BLaER1 (cell line): Measurements from ENCODE around the gene ZNF225.
"Not testable (repeated sequence)": the region's sequence is repeated elsewhere in the genome, so short reads cannot be mapped to it uniquely, and the experiment has no call there.

ENCODE experiments used
- H3K27ac ChIP-seq: shearing (Covaris generic); formaldehyde crosslinking; 2 replicates; pipeline ENCODE4 v1.8.1; 2022
- H3K27me3 ChIP-seq: shearing (Covaris generic); formaldehyde crosslinking; 2 replicates; pipeline ENCODE4 v1.8.1; 2022
- H3K36me3 ChIP-seq: shearing (Covaris generic); formaldehyde crosslinking; 2 replicates; pipeline ENCODE4 v1.8.1; 2022
- H3K4me1 ChIP-seq: shearing (Covaris generic); formaldehyde crosslinking; 2 replicates; pipeline ENCODE4 v1.8.1; 2022
- H3K4me2 ChIP-seq: shearing (Covaris generic); formaldehyde crosslinking; 2 replicates; pipeline ENCODE4 v1.8.1; 2022
- H3K4me3 ChIP-seq: shearing (Covaris generic); formaldehyde crosslinking; 2 replicates; pipeline ENCODE4 v1.8.1; 2022
- H3K9ac ChIP-seq: shearing (Covaris generic); formaldehyde crosslinking; 2 replicates; pipeline ENCODE4 v1.8.1; 2022
- H3K9me3 ChIP-seq: shearing (Covaris generic); formaldehyde crosslinking; 2 replicates; pipeline ENCODE4 v1.8.1; 2022
- H4K20me1 ChIP-seq: shearing (Covaris generic); formaldehyde crosslinking; 2 replicates; pipeline ENCODE4 v1.8.1; 2022
- Cebpa-rat ChIP-seq: shearing (Covaris generic); IDR thresholded peaks from 2 replicates; pipeline ENCODE4 v1.8.1; 2022

The ZNF225 gene

GRCh38 chr19:44109458-44109857, 3.7 kb upstream of the ZNF225 start:
- Histone ChIP-seq H3K4me1 (peaks cover 19% of the 10 kb centered on the region), H3K36me3 (peaks cover 59% of the 10 kb centered on the region), H3K4me3 (no peak overlapping the region), H3K4me2 (no peak overlapping the region), H3K27ac (no peak overlapping the region), H3K9ac (no peak overlapping the region), H3K9me3 (peaks cover 55% of the 10 kb centered on the region), H4K20me1 (no peaks in the 10 kb centered on the region), H3K27me3 (no peaks in the 10 kb centered on the region)
- no peak for TF ChIP-seq Cebpa-rat

- peak overlapping the region; percentile 86 for H3K4me2 ChIP-seq
- H3K36me3 ChIP-seq = peaks cover 47% of the 10 kb centered on the region
- no peak overlapping the region for H3K9ac ChIP-seq
- H3K27ac ChIP-seq = no peak overlapping the region
- peaks cover 31% of the 10 kb centered on the region for H3K9me3 ChIP-seq
- peak overlapping the region; percentile 89 for H3K4me3 ChIP-seq
- H3K27me3 ChIP-seq = no peaks in the 10 kb centered on the region
- H4K20me1 ChIP-seq = no peaks in the 10 kb centered on the region
- H3K4me1 ChIP-seq = peaks cover 24% of the 10 kb centered on the region
- TF ChIP-seq Cebpa-rat = no peak
Observed at GRCh38 chr19:44111910-44112463, 1.2 kb upstream of the ZNF225 start.

GRCh38 chr19:44112802-44113137, 429 bp upstream of the ZNF225 start:
- Histone ChIP-seq H3K4me2 (peak overlapping the region; percentile 86), H3K9ac (peak overlapping the region; percentile 87; the same call in 1 of the 2 replicates), H4K20me1 (no peaks in the 10 kb centered on the region), H3K36me3 (peaks cover 47% of the 10 kb centered on the region), H3K4me3 (peak overlapping the region; percentile 89), H3K27ac (no peak overlapping the region), H3K4me1 (peaks cover 24% of the 10 kb centered on the region), H3K9me3 (peaks cover 24% of the 10 kb centered on the region), H3K27me3 (no peaks in the 10 kb centered on the region)
- no peak for TF ChIP-seq Cebpa-rat

GRCh38 chr19:44113784-44114390, 688 bp downstream of the ZNF225 start:
- TF ChIP-seq Cebpa-rat = no peak
- no peaks in the 10 kb centered on the region for H3K27me3 ChIP-seq
- H3K4me3 ChIP-seq = peak overlapping the region; percentile 89
- H3K4me2 ChIP-seq = peak overlapping the region; percentile 97
- peaks cover 12% of the 10 kb centered on the region for H3K9me3 ChIP-seq
- peaks cover 47% of the 10 kb centered on the region for H3K36me3 ChIP-seq
- peaks cover 24% of the 10 kb centered on the region for H3K4me1 ChIP-seq
- peak overlapping the region; percentile 87 for H3K9ac ChIP-seq
- no peaks in the 10 kb centered on the region for H4K20me1 ChIP-seq
- peak overlapping the region; percentile 71 for H3K27ac ChIP-seq

GRCh38 chr19:44121162-44121561, 8.0 kb downstream of the ZNF225 start:
- H3K4me1 ChIP-seq, H3K4me2 ChIP-seq, H3K4me3 ChIP-seq, H3K27me3 ChIP-seq, H3K27ac ChIP-seq, H3K9ac ChIP-seq, H4K20me1 ChIP-seq: not testable (repeated sequence)
- H3K9me3 ChIP-seq = peaks cover 42% of the 10 kb centered on the region
- peaks cover 90% of the 10 kb centered on the region for H3K36me3 ChIP-seq

GRCh38 chr19:44131955-44132354, 18.8 kb downstream of the ZNF225 start:
- no peaks in the 10 kb centered on the region for H3K27me3 ChIP-seq
- no peak overlapping the region for H3K27ac ChIP-seq
- H3K4me3 ChIP-seq = no peak overlapping the region
- H3K9ac ChIP-seq = no peak overlapping the region
- H3K4me1 ChIP-seq = no peaks in the 10 kb centered on the region
- H3K4me2 ChIP-seq = no peak overlapping the region
- peaks cover 34% of the 10 kb centered on the region for H3K9me3 ChIP-seq
- peaks cover 61% of the 10 kb centered on the region for H3K36me3 ChIP-seq
- no peak for TF ChIP-seq Cebpa-rat
- no peaks in the 10 kb centered on the region for H4K20me1 ChIP-seq

GRCh38 chr19:44141191-44142058, 28.2 kb downstream of the ZNF225 start, which contains the start of gene ZNF234:
TSS of gene ZNF234 (plus strand) at chr19:44141554. CDS start at chr19:44144633, 3,079 bp downstream.
- TF ChIP-seq Cebpa-rat = no peak

GRCh38 chr19:44142059-44142433, 28.8 kb downstream of the ZNF225 start:
- Histone ChIP-seq H4K20me1 (no peaks in the 10 kb centered on the region), H3K9ac (peak overlapping the region; percentile 84), H3K9me3 (no peaks in the 10 kb centered on the region), H3K27ac (peak overlapping the region; percentile 82), H3K4me2 (peak overlapping the region; percentile 90), H3K27me3 (no peaks in the 10 kb centered on the region), H3K4me1 (peaks cover 24% of the 10 kb centered on the region), H3K4me3 (peak overlapping the region; percentile 86), H3K36me3 (peaks cover 29% of the 10 kb centered on the region)
- TF ChIP-seq Cebpa-rat = no peak

More at GRCh38 chr19:44141191-44142058, 28.2 kb downstream of the ZNF225 start, which contains the start of gene ZNF234:
- peaks cover 24% of the 10 kb centered on the region for H3K4me1 ChIP-seq
- H3K4me2 ChIP-seq = peak within 1 kb of the TSS; percentile 90
- H3K4me3 ChIP-seq = peak within 1 kb of the TSS; percentile 86
- H3K27ac ChIP-seq = peak within 1 kb of the TSS; percentile 82
- H4K20me1 ChIP-seq = no peaks in the 10 kb centered on the region
- H3K36me3 ChIP-seq = peaks cover 23% of the 10 kb centered on the region
- peak within 1 kb of the TSS; percentile 84 for H3K9ac ChIP-seq
- no peaks in the 10 kb centered on the region for H3K27me3 ChIP-seq
- no peaks in the 10 kb centered on the region for H3K9me3 ChIP-seq

GRCh38 chr19:44149776-44150175, 36.6 kb downstream of the ZNF225 start:
- Histone ChIP-seq H3K4me2 (no peak overlapping the region), H3K36me3 (peaks cover 97% of the 10 kb centered on the region), H4K20me1 (no peaks in the 10 kb centered on the region), H3K9ac (no peak overlapping the region), H3K4me1 (no peaks in the 10 kb centered on the region), H3K27me3 (no peaks in the 10 kb centered on the region), H3K4me3 (no peak overlapping the region), H3K27ac (no peak overlapping the region), H3K9me3 (peaks cover 16% of the 10 kb centered on the region)
- no peak for TF ChIP-seq Cebpa-rat

- Histone ChIP-seq H3K9me3 (peaks cover 34% of the 10 kb centered on the region), H3K4me1 (no peaks in the 10 kb centered on the region), H3K4me3 (no peak overlapping the region), H3K27ac (no peak overlapping the region), H3K36me3 (peaks cover 98% of the 10 kb centered on the region), H3K9ac (no peak overlapping the region), H3K27me3 (no peaks in the 10 kb centered on the region), H3K4me2 (no peak overlapping the region), H4K20me1 (no peaks in the 10 kb centered on the region)
- TF ChIP-seq Cebpa-rat = no peak
Observed at GRCh38 chr19:44151491-44151890, 38.3 kb downstream of the ZNF225 start.
